MM.1S (cell line): ENCODE data around the gene GAK.

ENCODE experiments used
- CTCF ChIP-seq: fragments of 300-600 bp; sonication (generic); IDR thresholded peaks from 2 replicates; pipeline ENCODE4 v1.5.1; 2016; ENCODE audit warnings: antibody characterized with exemption, low read length, mixed read lengths
- EZH2 ChIP-seq: fragments of 300-600 bp; sonication (generic); optimal IDR thresholded peaks from 2 replicates; pipeline ENCODE3; 2017; ENCODE audit warnings: low read depth, mild to moderate bottlenecking, antibody characterized with exemption, low read length, mixed read lengths
- EZH2phosphoT487 ChIP-seq: fragments of 300-600 bp; sonication (generic); IDR thresholded peaks from 2 replicates; pipeline ENCODE4 v1.6.1; 2018; ENCODE audit warnings: antibody characterized with exemption, low read length

- TF ChIP-seq EZH2, result no peak
- TF ChIP-seq CTCF, result no peak
- TF ChIP-seq EZH2phosphoT487, result no peak
Measured at GRCh38 chr4:912548-913279, 19.4 kb downstream of the GAK start.
